ENCODE measurements around the gene ABCC1.

- TF ChIP-seq CTBP1 (IDR thresholded peaks at IDR 0.05; ENCODE audit: borderline replicate concordance) (no peak), SP1 (IDR thresholded peaks at IDR 0.05) (no peak), FOXA1 (IDR thresholded peaks at IDR 0.05) (no peak), FOXM1 (IDR thresholded peaks at IDR 0.05; ENCODE audit: borderline replicate concordance) (no peak), FOXK2 (IDR thresholded peaks at IDR 0.05) (no peak), ZNF384 (IDR thresholded peaks at IDR 0.05) (no peak), NFRKB (IDR thresholded peaks at IDR 0.05) (no peak), TARDBP (IDR thresholded peaks at IDR 0.05) (no peak), SUZ12 (IDR thresholded peaks at IDR 0.05) (no peak), ELF4 (IDR thresholded peaks at IDR 0.05) (no peak), BHLHE40 (IDR thresholded peaks at IDR 0.05; ENCODE audit: borderline replicate concordance) (no peak), LEF1 (IDR thresholded peaks at IDR 0.05; ENCODE audit: borderline replicate concordance) (no peak)
Measured at GRCh38 chr16:16168431-16168830, 219.0 kb downstream of the ABCC1 start.

Data from HEK293T (cell line).